ENCODE measurements around the gene LDLRAD1.
"Not testable (repeated sequence)": the region's sequence is repeated elsewhere in the genome, so short reads cannot be mapped to it uniquely, and the experiment has no call there.

Gene LDLRAD1

DNA sequence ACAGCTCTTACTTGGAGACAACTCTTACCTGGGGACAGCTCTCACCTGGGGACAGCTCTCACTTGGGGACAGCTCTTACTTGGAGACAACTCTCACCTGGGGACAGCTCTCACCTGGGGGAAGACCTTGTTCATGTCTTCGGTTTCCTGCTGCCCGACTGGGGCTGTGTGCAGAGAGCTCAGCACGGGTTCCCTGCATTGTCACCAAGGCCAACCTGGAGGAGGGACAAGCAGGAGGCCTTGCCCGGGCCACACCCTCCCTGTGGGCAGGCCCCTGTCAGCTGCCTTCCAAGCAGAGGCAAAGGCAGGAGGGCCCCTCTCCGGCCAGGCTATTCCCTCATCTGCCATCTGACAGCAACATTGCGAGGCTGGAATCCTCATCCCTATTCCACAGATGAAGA lies at the start of gene LDLRAD1:
TSS of gene LDLRAD1 (minus strand) at position 208 of the 400 bp plus-strand sequence. CDS start at position 134, 74 bp downstream.
- DNase-seq: no peak

DNA sequence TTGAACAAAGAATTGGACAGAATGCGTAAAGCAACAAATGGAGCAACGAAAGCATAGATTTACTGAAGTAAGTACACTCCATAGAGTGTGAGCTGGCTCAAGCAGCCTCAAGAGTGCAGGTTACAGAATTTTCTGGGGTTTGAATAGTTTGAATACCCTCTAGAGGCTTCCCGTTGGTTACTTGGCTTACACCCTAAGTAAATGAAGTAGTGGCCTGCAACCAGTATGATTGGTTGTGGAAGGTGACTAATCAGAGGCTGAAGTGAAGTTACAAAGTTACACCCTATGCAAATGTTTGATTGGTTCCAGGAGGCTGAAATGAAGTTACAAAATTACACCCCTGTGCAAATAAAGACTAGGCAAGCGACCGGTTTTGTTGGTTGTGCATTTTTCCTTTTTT lies 46.3 kb upstream of the LDLRAD1 start:
- DNase-seq: no peak

DNA sequence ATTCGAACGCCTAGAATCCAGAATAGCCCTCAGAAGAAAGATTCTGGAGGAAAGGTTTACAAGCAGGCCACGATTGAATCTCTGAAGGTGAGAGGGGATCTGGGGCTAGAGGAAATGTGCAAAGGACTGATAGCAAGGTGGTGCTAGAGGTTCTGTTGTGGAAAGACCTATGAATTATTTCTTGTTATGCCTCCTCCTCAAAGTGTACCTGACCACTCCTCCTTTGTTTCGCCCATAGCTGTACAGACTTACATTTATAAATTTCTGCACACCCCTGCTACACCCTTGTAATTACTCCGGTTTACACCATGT lies 36.4 kb upstream of the LDLRAD1 start:
- DNase-seq: no peak

DNA sequence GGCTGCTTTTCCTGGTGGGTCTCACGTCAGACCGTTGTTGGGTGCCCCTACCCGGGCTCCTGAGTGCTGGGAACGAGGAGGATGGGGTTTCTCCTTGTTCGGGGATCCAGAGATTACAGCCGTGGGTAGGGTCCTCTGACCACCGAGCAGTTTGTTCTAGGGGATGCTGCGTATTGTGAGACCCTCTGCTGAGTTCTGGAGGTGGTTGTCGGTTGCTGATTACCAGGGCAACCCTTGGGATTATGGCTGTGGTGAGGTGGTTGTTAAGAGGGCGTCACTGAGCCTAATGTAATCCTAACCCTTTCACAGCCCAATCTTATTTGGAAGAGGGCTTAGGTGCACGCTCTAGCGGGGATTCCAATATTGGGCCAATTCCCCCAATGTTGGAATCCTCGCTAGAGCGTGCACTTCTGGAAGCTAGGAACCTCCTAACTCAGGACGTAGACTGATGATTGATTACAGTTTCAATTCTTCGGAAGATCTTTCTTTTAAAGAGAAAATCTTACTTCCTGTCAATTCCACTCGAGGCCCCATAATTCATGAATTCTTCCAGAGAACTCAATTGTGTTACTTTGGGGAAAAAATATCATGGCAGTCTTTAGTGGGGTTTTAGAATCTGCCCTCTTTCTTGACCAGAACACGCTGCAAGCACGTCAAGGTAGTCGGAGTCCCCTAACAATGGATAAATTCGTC lies 35.9 kb upstream of the LDLRAD1 start:
- no peak for DNase-seq

- DNase-seq: peak; percentile 94
These were observed 35.2 kb upstream of the LDLRAD1 start, which contains the start of the genes TCEANC2 and TMEM59 for GRCh38 chr1:54052934-54053744. Gene TCEANC2, plus strand, starts transcription at chr1:54053608. Its CDS starts 815 bp downstream, at chr1:54054423. Gene TMEM59, minus strand, starts transcription at chr1:54053204. Its CDS starts 16 bp downstream, at chr1:54053188.

DNA sequence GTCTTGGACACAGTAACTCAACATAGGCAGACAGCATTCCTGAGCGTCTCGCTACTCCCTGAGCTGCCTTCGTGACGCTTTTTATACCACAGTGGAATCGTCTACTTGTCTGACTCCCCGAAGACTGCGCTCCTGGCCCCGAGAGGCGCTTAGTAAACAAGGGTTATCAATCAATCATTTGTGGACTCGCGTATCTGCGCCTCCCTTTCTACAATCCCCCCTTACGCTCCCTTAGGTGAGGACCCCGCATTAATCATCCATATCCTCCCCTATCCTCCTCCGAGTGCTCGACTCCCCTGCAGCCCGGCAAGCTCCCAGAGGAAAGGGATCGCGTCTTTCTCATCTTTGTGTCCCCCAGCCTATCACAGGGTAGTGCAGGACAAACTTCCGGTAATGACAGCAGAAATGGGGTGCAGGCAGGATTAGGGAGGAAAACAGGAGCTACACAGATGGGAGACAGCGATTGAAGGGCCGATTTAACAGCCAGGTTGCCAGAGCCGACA lies 34.5 kb upstream of the LDLRAD1 start:
- DNase-seq: no peak

DNA sequence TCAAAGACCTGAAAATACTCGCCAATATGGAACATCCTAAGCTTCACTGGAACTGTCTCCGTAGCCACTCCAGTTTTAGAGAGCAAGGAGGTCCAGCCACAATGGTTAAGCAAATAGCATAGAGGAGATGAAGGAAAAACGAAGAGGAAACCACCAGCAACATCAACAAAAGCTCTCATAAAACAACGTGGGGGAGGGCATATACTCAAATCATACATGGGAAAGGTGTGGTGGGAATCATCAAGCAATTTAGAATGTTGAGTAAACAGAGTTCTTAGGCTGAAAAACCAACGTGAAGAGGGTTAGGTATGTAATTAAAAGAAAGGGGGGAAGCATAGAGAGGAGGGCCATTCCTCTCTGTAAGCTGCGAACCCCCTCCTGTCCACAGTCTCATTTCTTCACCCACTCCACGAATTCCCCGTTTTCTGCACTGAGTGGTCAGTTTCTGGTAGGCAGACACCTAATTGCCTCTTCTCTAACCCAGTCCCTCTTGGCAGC lies 34.0 kb upstream of the LDLRAD1 start:
- no peak for DNase-seq

DNA sequence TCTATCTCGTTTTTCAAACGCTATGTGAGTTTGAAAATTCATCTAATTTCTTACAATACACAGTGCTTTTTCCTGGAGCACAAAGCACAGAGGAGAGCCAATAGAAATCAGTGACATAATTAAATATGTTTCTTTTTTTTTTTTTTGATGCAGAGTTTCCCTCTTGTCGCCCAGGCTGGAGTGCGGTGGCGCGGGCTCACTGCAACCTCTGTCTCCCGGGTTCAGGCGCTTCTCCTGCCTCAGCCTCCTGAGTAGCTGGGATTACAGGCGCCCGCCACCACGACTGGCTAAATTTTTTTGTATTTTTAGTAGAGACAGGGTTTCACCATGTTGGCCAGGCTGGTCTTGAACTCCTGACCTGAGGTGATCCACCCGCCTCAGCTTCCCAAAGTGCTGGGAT lies 32.4 kb upstream of the LDLRAD1 start:
- not testable (repeated sequence) for DNase-seq

DNA sequence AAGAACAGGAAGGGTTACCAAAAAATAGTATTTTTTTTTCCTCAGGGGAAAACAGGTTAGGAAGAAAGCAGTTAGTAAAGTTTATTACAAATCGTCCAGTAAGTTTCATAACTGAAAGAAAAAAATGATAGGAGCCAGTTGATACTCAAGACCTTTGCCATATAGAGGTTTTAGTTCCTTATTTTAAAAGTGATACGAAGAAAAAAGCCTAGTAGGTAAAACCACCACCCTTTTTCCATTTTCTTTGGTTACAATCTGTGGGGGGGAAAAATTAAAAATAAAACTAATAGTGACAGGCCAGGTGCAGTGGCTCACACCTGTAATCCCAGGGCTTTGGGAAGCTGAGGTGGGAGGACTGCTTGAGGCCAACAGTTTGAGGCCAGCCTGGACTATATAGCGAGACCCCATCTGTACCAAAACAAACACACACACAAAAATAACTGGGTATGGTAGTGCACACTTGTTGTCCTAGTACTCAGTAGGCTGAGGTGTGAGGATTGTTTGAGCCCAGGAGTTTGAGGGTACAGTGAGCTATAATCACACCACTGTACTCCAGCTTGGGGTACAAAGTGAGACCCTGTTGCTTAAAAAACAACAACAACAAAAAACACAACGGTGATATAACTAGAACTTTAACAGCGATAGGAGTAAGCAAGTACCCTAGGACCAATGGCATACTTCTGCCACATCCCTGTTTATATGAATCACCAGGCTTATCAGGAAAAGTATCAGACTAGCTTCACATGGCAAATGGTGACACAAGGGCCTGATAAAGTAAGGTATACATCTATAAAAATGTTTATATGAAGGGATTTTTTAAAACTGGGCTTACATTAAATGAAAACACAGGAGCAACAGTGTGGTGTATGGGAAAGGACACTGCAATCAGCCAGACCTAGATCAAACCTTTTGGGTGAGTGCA lies 29.7 kb upstream of the LDLRAD1 start:
- DNase-seq: no peak

DNA sequence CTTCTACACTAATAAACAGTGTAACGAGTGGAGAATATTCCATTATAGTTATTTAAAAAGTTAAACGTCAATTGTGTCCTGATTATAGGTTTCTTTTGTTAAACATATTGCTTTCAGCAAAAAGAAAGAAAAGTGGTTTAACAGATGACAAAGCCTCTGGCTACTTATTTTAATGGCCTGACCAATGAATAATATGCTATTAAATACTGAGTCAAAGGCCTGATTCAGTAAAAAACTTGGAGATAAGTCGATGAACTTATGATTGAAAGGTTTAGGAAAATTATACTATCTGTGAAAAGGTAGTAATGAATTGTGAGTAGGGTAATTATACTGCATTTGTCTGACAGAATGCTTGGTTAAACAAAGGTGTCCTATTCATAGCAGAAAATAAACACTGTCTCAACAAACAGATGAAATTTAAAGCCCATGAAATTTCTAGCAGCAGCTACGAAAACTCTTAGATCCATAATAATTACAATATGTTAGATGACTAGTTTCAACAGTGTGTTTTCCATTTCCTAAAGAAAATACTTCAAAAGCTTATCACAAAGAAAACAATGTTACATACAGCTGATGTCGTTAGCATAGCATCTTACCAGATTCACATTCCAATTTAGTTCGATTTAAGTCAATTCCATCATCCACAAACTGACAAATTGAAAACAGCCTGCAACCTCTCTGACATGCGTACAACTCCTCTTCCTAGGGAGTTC lies 28.8 kb upstream of the LDLRAD1 start:
- no peak for DNase-seq

DNA sequence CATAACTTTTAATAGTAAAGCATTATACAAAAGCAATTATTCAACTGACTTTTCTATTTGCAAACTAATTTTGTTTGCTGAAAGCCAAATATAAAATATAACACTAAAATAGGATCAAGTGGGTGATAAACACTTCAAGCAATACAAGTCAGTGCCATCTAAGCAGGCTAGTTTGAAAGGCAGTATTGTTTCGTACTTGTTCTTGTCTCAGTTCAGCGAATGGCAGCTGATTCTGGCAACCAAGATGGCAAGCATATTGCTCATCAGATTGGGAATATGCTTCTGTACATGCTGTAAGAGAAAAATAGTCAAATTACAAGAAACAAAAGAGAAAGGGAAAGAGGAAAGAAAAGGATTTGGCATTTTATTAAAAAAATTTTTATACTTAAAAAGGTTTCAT lies 27.5 kb upstream of the LDLRAD1 start:
- no peak for DNase-seq

GRCh38 chr1:54041806-54042205 lies 23.8 kb upstream of the LDLRAD1 start:
- no peak for DNase-seq

DNA sequence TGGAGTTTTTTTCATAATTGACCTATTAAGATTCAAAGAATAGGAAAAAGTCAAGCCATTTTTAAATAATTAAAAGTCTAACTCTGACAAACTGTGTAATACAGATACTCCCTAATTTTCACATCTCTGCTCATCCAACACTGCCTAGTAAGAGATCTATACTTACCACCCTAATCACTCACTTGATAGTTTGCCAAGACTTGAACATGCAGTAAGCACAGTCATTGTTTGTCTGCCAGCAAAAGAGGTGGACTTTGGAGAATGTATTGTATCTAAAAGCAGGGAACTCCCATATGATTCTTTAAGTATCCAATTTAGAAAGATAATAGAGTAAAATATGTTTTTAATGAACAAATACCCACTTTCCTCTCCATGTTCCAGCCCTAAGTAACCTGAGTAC lies 19.5 kb upstream of the LDLRAD1 start:
- DNase-seq: no peak

DNA sequence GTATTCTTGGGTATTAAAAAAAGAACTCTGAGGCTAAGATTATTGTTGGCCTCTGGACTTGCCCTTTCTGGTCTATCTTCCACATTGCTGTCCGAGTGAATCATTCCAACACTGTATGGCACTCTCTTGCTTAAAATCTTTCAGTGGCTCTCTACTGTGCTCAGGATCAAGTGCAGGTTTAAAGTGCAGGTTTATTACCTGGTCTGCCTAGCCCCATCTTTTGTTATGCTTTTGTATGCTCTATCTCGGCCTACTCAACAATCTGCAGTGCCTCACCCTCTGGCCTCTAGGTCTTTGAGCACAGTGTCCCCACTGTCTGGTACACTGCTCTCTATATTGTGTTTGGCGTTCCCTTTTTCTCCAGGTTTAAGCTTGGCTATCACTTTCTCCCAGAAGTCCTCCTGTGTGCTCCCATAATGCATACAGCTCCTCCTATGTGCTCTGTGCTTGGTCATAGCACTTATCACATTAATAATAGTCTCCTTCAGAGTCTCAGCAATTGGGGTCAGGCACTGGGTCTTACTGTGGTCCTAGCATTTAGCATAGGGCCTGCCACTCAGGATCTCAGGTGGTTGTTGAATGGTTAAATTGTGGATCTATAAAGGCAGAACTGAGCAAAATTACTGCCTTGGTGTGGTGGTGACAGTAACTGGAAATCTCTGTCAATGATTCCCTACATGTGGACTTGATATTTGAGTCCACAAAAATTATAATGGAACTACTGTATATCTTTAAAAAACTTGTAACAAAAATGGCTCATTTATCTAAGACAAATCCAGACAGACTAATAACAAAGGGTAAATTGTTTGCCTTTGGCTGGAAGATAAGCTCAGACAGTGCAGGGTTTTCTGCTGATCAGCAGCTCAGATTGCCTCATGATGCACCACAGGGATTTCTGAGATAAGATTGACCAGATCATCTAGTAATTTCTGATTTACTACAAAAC lies 10.6 kb upstream of the LDLRAD1 start:
- DNase-seq: no peak

DNA sequence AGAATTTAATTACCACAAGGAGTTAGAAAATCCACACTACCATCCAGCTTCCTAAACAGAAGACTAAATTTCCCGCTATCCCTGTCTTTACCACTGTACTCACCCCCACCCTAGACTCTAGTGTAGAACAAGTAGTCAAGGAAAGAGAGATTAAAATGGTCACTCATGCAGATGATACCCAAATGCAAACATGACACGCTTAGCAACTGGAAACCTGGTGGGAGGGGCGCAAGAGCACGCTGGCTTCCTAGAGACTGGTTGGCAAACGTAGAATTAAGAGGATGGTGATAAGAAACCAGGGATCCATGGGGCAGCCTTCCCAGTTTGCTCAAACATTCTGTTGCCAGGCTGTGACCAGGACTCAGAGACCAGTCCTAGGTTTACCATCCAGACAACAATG lies 9.9 kb upstream of the LDLRAD1 start:
- no peak for DNase-seq

DNA sequence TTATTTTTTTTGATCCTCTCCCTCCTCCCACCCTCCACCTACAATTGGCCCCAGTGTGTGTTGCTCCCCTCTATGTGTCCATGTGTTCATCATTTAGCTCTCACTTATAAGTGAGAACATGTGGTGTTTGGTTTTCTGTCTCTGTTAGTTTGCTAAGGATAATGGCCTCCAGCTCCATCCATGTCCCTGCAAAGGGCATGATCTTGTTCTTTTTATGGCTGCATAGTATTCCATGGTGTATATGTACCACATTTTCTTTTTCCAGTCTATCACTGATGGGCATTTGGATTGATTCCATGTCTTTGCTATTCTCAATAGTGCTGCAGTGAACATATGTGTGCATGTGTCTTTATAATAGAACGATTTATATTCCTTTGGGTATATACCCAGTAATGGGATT lies 6.8 kb upstream of the LDLRAD1 start:
- not testable (repeated sequence) for DNase-seq

DNA sequence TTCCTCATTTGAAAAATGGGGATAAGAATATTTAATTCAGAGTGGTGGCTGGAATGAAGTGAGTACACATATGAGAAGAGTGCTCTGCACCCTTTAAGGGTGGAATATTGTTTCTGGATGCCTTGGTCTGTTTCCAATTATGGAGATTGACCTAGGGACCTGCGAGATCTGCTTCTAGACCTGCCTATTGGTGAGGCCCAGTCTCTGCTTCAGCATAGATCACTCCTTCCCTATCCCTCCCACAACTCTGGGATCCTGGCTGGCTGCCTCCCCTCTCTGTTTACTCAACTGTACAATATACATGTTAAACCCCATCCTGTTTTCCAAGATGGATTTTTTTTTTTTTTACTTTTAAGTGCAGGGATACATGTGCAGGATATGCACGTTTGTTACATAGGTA lies 6.4 kb upstream of the LDLRAD1 start:
- DNase-seq: no peak

DNA sequence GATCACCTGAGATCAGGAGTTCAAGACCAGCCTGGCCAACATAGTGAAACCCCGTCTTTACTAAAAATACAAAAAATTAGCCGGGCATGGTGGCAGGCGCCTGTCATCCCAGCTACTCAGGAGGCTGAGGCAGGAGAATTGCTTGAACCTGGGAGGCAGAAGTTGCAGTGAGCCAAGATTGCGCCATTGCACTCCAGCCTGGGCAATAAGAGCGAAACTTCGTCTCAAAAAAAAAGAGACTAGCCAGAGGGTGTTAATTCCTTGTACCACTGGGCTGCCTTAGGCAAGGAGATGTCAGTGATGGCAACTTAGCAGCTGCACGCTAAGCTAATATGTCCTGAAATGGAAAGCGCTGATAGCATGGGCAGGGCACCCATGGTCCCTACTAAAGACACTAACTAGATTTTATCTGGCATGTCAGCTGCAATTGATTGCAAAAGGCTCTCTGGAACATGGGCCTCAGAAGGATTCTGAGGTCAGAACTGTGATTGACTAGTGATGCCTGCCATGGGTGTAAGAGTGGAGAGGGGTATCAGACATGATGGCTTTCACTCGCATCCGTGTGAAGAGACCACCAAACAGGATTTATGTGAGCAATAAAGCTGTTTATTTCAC lies 1.7 kb upstream of the LDLRAD1 start:
- not testable (repeated sequence) for DNase-seq

DNA sequence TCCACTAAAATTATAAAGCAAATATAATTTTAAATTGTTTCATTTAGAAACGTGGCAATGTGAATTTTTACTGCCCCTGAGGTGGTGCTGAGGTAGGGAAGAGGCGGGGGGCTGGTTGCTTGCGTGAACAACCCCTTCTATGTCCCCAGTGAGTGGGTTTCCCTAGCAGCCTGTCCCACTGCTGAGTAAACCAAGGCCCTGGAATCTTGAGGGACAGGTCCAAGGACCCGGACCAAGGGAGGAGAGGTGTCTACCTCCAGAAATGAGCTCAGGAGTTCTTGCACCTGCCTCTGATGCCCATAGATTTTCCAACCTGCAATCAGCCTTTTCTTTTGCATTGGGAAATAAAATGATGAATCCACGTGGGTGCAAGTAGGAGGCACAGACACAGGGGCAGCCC lies 649 bp upstream of the LDLRAD1 start:
- DNase-seq: no peak
